HL-60 (cell line): ENCODE results near the gene CTXN1.

Experiments used
- CTCF ChIP-seq: IDR thresholded peaks from one replicate; pipeline ENCODE4 v1.5.1; 2011; ENCODE audit warnings: low read length, control low read depth, inconsistent platforms; ENCODE audit not compliant: insufficient read depth
- GABPA ChIP-seq: IDR thresholded peaks from 2 replicates; pipeline ENCODE4 v1.6.1; 2012; ENCODE audit warnings: low read depth
- POLR2AphosphoS5 ChIP-seq: IDR thresholded peaks from 2 replicates; pipeline ENCODE4 v1.6.1; 2012; ENCODE audit warnings: low read depth
- REST ChIP-seq: IDR thresholded peaks from 2 replicates; pipeline ENCODE4 v1.6.1; 2012; ENCODE audit warnings: low read depth; ENCODE audit not compliant: insufficient replicate concordance
- SPI1 ChIP-seq: IDR thresholded peaks from 2 replicates; pipeline ENCODE4 v1.6.1; 2012; ENCODE audit warnings: low read depth, mild to moderate bottlenecking, borderline replicate concordance

- TF ChIP-seq CTCF (no peak), POLR2AphosphoS5 (no peak), REST (no peak), GABPA (no peak), SPI1 (no peak)
Measured at GRCh38 chr19:7900931-7901330, 25.0 kb downstream of the CTXN1 start.
